D341Med (cell line): ENCODE data around the gene VTA1.

Source experiments
- DNase-seq: peaks from one replicate; pipeline ENCODE4 v3.0.0; 2012; ENCODE audit warnings: low spot score

The VTA1 gene

GRCh38 chr6:142266060-142266459, 119.0 kb downstream of the VTA1 start:
- DNase-seq: no peak

DNA sequence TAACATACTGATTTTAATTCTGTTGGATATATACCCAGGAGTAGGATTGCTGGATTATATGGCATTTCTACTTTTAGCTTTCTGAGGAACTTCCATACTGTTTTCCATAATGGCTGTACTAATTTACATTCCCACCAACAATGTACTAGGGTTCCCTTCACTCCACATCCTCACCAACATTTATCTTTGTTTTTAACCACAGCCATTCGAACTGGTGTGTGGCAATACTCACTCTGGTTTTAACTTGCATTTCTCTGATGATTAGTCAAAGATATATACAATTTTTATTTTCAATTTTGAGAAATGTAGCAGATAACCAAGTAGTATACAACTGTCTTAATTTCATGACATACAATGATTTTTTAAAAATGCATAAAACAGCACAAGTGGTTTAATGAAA, 124.4 kb downstream of the VTA1 start:
- DNase-seq: no peak
